ENCODE results near the gene UGT1A8.

GRCh38 chr2:233791151-233791882 lies 173.9 kb downstream of the UGT1A8 start:
- TF ChIP-seq CTCF (IDR thresholded peaks at IDR 0.05) (no peak), POLR2A (IDR thresholded peaks at IDR 0.05) (no peak)

Measured in vagina (tissue), 2 donors.